ENCODE results near the gene POLD4. TPM values are rescaled to one million over a fixed set of nuclear protein-coding genes. Genes with fewer than 3 reads are reported as not detected.

POLD4 gene
- total and polyA plus RNA-seq, 7 donors, result 48.5 to 748 (median 78.9) TPM

- Histone ChIP-seq H3K4me1 (peaks cover 0 to 62% (median 58%) of the 10 kb centered on the region in 4 donors), H3K36me3 (peaks cover 0 to 15% (median 0%) of the 10 kb centered on the region in 4 donors), H3K27me3 (no peaks in the 10 kb centered on the region), H3K27ac (peak overlapping the region; percentile 71 to 100 (median 86)), H3K4me3 (peak overlapping the region in 1 of 4 donors; percentile 16), H3K9me3 (no peaks in the 10 kb centered on the region)
- intact Hi-C loops (cut with DNase I), result no loop called here
- no peak for TF ChIP-seq POLR2A (IDR thresholded peaks at IDR 0.05)
- no peak for TF ChIP-seq CTCF (IDR thresholded peaks at IDR 0.05)
- TF ChIP-seq POLR2AphosphoS5 (IDR thresholded peaks at IDR 0.05), result peak in 1 of 4 donors; percentile 6
- no peak for DNase-seq
- WGBS, 2 donors, result 69 to 79% methylated on average over 14 of the region's 14 CpGs
Observed at GRCh38 chr11:67365736-67366444, 12.5 kb upstream of the POLD4 start.

- 76 to 87% methylated on average over 24 of the region's 24 CpGs for WGBS, 2 donors
- TF ChIP-seq POLR2AphosphoS5 (IDR thresholded peaks at IDR 0.05) (no peak), EP300 (IDR thresholded peaks at IDR 0.05) (no peak), CTCF (IDR thresholded peaks at IDR 0.05) (no peak), POLR2A (IDR thresholded peaks at IDR 0.05) (no peak)
- Histone ChIP-seq H3K27ac (peak overlapping the region; percentile 71 to 100 (median 86)), H3K27me3 (no peaks in the 10 kb centered on the region), H3K36me3 (peaks cover 0 to 15% (median 0%) of the 10 kb centered on the region in 4 donors), H3K9me3 (no peaks in the 10 kb centered on the region), H3K4me1 (peaks cover 0 to 53% (median 49%) of the 10 kb centered on the region in 4 donors), H3K4me3 (no peak overlapping the region)
- intact Hi-C loops (cut with DNase I), result no loop called here
- DNase-seq, result no peak
Observed at GRCh38 chr11:67364783-67365722, 11.7 kb upstream of the POLD4 start.

- 73 to 93% methylated on average over 3 of the region's 3 CpGs for WGBS, 2 donors
- no peaks in the 10 kb centered on the region for H3K27me3 ChIP-seq
- no peak for DNase-seq
- intact Hi-C loops (cut with DNase I), result no loop called here
- peaks cover 0 to 45% (median 41%) of the 10 kb centered on the region in 4 donors for H3K4me1 ChIP-seq
- H3K9me3 ChIP-seq, result no peaks in the 10 kb centered on the region
- H3K27ac ChIP-seq, result no peak overlapping the region
- peaks cover 0 to 15% (median 0%) of the 10 kb centered on the region in 4 donors for H3K36me3 ChIP-seq
- no peak for TF ChIP-seq POLR2A (IDR thresholded peaks at IDR 0.05)
- TF ChIP-seq CTCF (IDR thresholded peaks at IDR 0.05), result no peak
- no peak for TF ChIP-seq EP300 (IDR thresholded peaks at IDR 0.05)
- no peak for TF ChIP-seq POLR2AphosphoS5 (IDR thresholded peaks at IDR 0.05)
- H3K4me3 ChIP-seq, result no peak overlapping the region
Observed at GRCh38 chr11:67364169-67364568, 10.8 kb upstream of the POLD4 start.

- DNase-seq, result no peak
- peaks cover 0 to 52% (median 50%) of the 10 kb centered on the region in 4 donors for H3K4me1 ChIP-seq
- no peaks in the 10 kb centered on the region for H3K9me3 ChIP-seq
- H3K4me3 ChIP-seq, result no peak overlapping the region
- 86 to 89% methylated on average over 12 of the region's 12 CpGs for WGBS, 2 donors
- H3K27ac ChIP-seq, result peak overlapping the region; percentile 95 to 100 (median 98)
- intact Hi-C loops (cut with DNase I), result loop anchor here (1.0 kb wide), 1 partner anchor 24 kb away; no protein-coding TSS in a partner anchor
- no peak for TF ChIP-seq POLR2AphosphoS5 (IDR thresholded peaks at IDR 0.05)
- no peak for TF ChIP-seq EP300 (IDR thresholded peaks at IDR 0.05)
- TF ChIP-seq CTCF (IDR thresholded peaks at IDR 0.05), result no peak
- no peak for TF ChIP-seq POLR2A (IDR thresholded peaks at IDR 0.05)
- no peaks in the 10 kb centered on the region for H3K27me3 ChIP-seq
- H3K36me3 ChIP-seq, result no peaks in the 10 kb centered on the region
Observed at GRCh38 chr11:67357831-67358670, 4.7 kb upstream of the POLD4 start.
